GM23338 (cell line): ENCODE measurements around the gene DAPK1. TPM values are rescaled to one million over a fixed set of nuclear protein-coding genes. Genes with fewer than 3 reads are reported as not detected.
A peak's percentile ranks its signal among the peaks of the same experiment; 100 is the strongest.

ENCODE experiments used
- ATAC-seq: fragments of 200-7000 bp; cut with Tn5 transposase; 3 replicates; pipeline ENCODE4 v1.9.1; 2020
- DNase-seq: peaks from one replicate; pipeline ENCODE4 v3.0.0-alpha.2; 2015; ENCODE audit warnings: low spot score
- H2AFZ ChIP-seq: fragments of 200-600 bp; sonication (generic); 2 replicates; pipeline ENCODE4 v1.8.0; 2016; ENCODE audit warnings: antibody characterized with exemption, mild to moderate bottlenecking, moderate library complexity
- H3F3A ChIP-seq: fragments of 200-600 bp; sonication (generic); replicated peaks from 2 replicates; pipeline ENCODE4 v1.8.0; 2017; ENCODE audit warnings: antibody characterized with exemption, mixed run types, low read depth
- H3K27ac ChIP-seq: fragments of 200-600 bp; sonication (generic); 2 replicates; pipeline ENCODE4 v1.6.1; 2016; ENCODE audit warnings: low read depth
- H3K27me3 ChIP-seq: fragments of 200-600 bp; sonication (generic); 2 replicates; pipeline ENCODE4 v1.8.0; 2016; ENCODE audit warnings: mild to moderate bottlenecking, mixed run types, moderate library complexity; ENCODE audit not compliant: insufficient read depth
- H3K36me3 ChIP-seq: fragments of 200-600 bp; sonication (generic); 2 replicates; pipeline ENCODE4 v1.8.0; 2016; ENCODE audit warnings: mild to moderate bottlenecking; ENCODE audit not compliant: insufficient read depth
- H3K4me1 ChIP-seq: fragments of 200-600 bp; sonication (generic); 2 replicates; pipeline ENCODE4 v1.8.0; 2016; ENCODE audit warnings: mild to moderate bottlenecking, moderate library complexity; ENCODE audit not compliant: insufficient read depth
- H3K4me2 ChIP-seq: fragments of 200-600 bp; sonication (generic); 2 replicates; pipeline ENCODE4 v1.7.1; 2017; ENCODE audit warnings: mixed run types
- H3K4me3 ChIP-seq: fragments of 200-600 bp; sonication (generic); 2 replicates; pipeline ENCODE4 v1.6.1; 2016; ENCODE audit warnings: mixed run types
- H3K79me2 ChIP-seq: fragments of 200-600 bp; sonication (generic); replicated peaks from 2 replicates; pipeline ENCODE4 v1.8.0; 2017; ENCODE audit warnings: mild to moderate bottlenecking; ENCODE audit not compliant: insufficient read depth
- H3K9me2 ChIP-seq: fragments of 200-600 bp; sonication (generic); 2 replicates; pipeline ENCODE4 v1.8.0; 2017; ENCODE audit not compliant: insufficient read depth
- H4K20me1 ChIP-seq: fragments of 200-600 bp; sonication (generic); replicated peaks from 2 replicates; pipeline ENCODE4 v1.8.0; 2017; ENCODE audit warnings: mild to moderate bottlenecking; ENCODE audit not compliant: insufficient read depth
- H3K27ac Mint-ChIP-seq: 2 replicates; pipeline ENCODE4 v1.8.0; 2020; ENCODE audit warnings: inconsistent platforms, mild to moderate bottlenecking, moderate library complexity, mixed read lengths
- H3K27me3 Mint-ChIP-seq: 3 replicates; pipeline ENCODE4 v1.8.0; 2022; ENCODE audit warnings: low read depth, mild to moderate bottlenecking, moderate library complexity, mixed read lengths, inconsistent platforms; ENCODE audit not compliant: insufficient read depth, poor library complexity
- H3K36me3 Mint-ChIP-seq: 3 replicates; pipeline ENCODE4 v1.8.0; 2021; ENCODE audit warnings: low read depth, mild to moderate bottlenecking, inconsistent platforms, moderate library complexity, mixed read lengths
- H3K4me1 Mint-ChIP-seq: 3 replicates; pipeline ENCODE4 v1.8.0; 2020; ENCODE audit warnings: mild to moderate bottlenecking, inconsistent platforms, mixed read lengths
- H3K4me3 Mint-ChIP-seq: 3 replicates; pipeline ENCODE4 v1.8.0; 2021; ENCODE audit warnings: moderate library complexity, mild to moderate bottlenecking, inconsistent platforms, mixed read lengths
- H3K9me3 Mint-ChIP-seq: 3 replicates; pipeline ENCODE4 v1.8.0; 2020; ENCODE audit warnings: moderate library complexity, mild to moderate bottlenecking, inconsistent platforms, mixed read lengths
- CREB1 ChIP-seq: fragments of 250-450 bp; sonication (Bioruptor Pico); IDR thresholded peaks from 2 replicates; pipeline ENCODE4 v1.5.0; 2020; ENCODE audit warnings: low read depth, mild to moderate bottlenecking, moderate library complexity
- EZH2 ChIP-seq: fragments of 200-600 bp; sonication (generic); IDR thresholded peaks from one replicate; pipeline ENCODE4 v1.8.0; 2017; ENCODE audit warnings: antibody characterized with exemption, mild to moderate bottlenecking, low read depth; ENCODE audit not compliant: unreplicated experiment
- JUNB ChIP-seq: IDR thresholded peaks from one replicate; pipeline ENCODE4 v1.6.1; 2016; ENCODE audit warnings: antibody characterized with exemption; ENCODE audit not compliant: unreplicated experiment
- NANOG ChIP-seq: IDR thresholded peaks from 2 replicates; pipeline ENCODE4 v1.6.1; 2016; ENCODE audit warnings: antibody characterized with exemption, borderline replicate concordance
- ZNF114 ChIP-seq: fragments of 250-450 bp; sonication (Bioruptor Pico); IDR thresholded peaks from 2 replicates; pipeline ENCODE4 v1.5.0; 2020; ENCODE audit warnings: mild to moderate bottlenecking, moderate library complexity
- ZNF331 ChIP-seq: fragments of 250-450 bp; sonication (Bioruptor Pico); IDR thresholded peaks from 2 replicates; pipeline ENCODE4 v1.5.0; 2020; ENCODE audit warnings: low read depth, mild to moderate bottlenecking, moderate library complexity
- ZNF462 ChIP-seq: fragments of 250-450 bp; sonication (Bioruptor Pico); IDR thresholded peaks from 2 replicates; pipeline ENCODE4 v1.5.0; 2020; ENCODE audit warnings: mild to moderate bottlenecking, moderate library complexity
- polyA plus RNA-seq: library from polyadenylated mRNA; unstranded; fragments of >200 nt; fragmentation: Nextera tagmentation; extraction: Ambion mirVana; gene quantifications from 2 replicates; pipeline ENCODE4 v1.2.1, GENCODE V29; 2016
- total RNA-seq: library from RNA; depleted of rRNA; stranded (reverse); fragments of >200 nt; shearing (Covaris generic); gene quantifications from 2 replicates; pipeline ENCODE4 v1.2.3, GENCODE V29; 2014
- TF ChIP-seq, protein P1 (sequence below), 2 experiments: fragments of 200-600 bp in 1 of 2; sonication (generic) in 1 of 2; conservative IDR thresholded peaks; 2 replicates each; pipeline versions ENCODE4 v1.5.1 to v1.6.1; 2016 to 2017; ENCODE audit warnings: antibody characterized with exemption in 2 of 2, low read depth in 2 of 2, mild to moderate bottlenecking in 2 of 2, moderate library complexity in 1 of 2

Gene DAPK1
- total and polyA plus RNA-seq, 2 experiments from 2014 or later, result 37.0 to 134 TPM

- TF ChIP-seq ZNF462 (CRISPR knock-in tag) (no peak), CREB1 (CRISPR knock-in tag) (no peak), EZH2 (no peak), NANOG (no peak), JUNB (no peak), ZNF331 (CRISPR knock-in tag) (no peak), ZNF114 (CRISPR knock-in tag) (no peak)
- TF ChIP-seq, protein P1, sequence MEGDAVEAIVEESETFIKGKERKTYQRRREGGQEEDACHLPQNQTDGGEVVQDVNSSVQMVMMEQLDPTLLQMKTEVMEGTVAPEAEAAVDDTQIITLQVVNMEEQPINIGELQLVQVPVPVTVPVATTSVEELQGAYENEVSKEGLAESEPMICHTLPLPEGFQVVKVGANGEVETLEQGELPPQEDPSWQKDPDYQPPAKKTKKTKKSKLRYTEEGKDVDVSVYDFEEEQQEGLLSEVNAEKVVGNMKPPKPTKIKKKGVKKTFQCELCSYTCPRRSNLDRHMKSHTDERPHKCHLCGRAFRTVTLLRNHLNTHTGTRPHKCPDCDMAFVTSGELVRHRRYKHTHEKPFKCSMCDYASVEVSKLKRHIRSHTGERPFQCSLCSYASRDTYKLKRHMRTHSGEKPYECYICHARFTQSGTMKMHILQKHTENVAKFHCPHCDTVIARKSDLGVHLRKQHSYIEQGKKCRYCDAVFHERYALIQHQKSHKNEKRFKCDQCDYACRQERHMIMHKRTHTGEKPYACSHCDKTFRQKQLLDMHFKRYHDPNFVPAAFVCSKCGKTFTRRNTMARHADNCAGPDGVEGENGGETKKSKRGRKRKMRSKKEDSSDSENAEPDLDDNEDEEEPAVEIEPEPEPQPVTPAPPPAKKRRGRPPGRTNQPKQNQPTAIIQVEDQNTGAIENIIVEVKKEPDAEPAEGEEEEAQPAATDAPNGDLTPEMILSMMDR (conservative IDR thresholded peaks at IDR 0.05; ENCODE audit: low read depth in 2 of 2), result no peak
Measured at GRCh38 chr9:87611776-87612175, 114.1 kb downstream of the DAPK1 start (continued).

DNA sequence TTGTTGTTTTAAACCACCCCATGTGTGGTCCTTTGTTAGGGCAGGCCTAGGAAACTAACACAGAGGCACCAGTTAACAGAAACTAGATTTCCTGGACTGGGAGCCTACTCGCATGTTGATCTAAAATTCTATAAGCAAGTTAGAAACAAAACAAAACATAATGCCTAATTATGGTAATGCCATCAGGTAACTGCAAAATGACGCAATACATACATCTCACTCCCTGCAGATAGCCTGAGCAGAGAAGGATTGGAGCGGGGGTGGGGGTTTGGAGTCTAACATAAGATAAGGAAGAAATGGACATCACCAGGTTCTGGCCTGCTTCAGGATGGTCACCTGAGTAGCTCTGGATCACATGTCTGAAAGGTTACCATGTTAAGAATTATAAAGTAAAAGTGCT lies 114.9 kb downstream of the DAPK1 start:
- DNase-seq (no peak), ATAC-seq (no peak)
- Mint-ChIP-seq H3K36me3 (peaks cover 81% of the 10 kb centered on the region), H3K4me3 (no peak overlapping the region), H3K9me3 (no peaks in the 10 kb centered on the region), H3K27me3 (peaks cover 3% of the 10 kb centered on the region), H3K4me1 (peaks cover 59% of the 10 kb centered on the region), H3K27ac (peak overlapping the region; percentile 50; the same call in 1 of the 2 replicates)
- no peak overlapping the region for H2AFZ ChIP-seq
- H3K9me2 ChIP-seq, result peaks cover 13% of the 10 kb centered on the region; the same call in 1 of the 2 replicates
- peaks cover 19% of the 10 kb centered on the region for H3K36me3 ChIP-seq
- peaks cover 52% of the 10 kb centered on the region for H3K79me2 ChIP-seq
- H3K4me3 ChIP-seq, result no peak overlapping the region
- no peak overlapping the region for H3K4me2 ChIP-seq
- no peaks in the 10 kb centered on the region for H3K27me3 ChIP-seq
- H3K27ac ChIP-seq, result no peak overlapping the region
- peaks cover 12% of the 10 kb centered on the region for H4K20me1 ChIP-seq
- TF ChIP-seq ZNF114 (CRISPR knock-in tag) (no peak), ZNF462 (CRISPR knock-in tag) (no peak), ZNF331 (CRISPR knock-in tag) (no peak)
- H3F3A ChIP-seq, result 0 out of 2 replicates have a peak, but pooled peaks cover 3% of the 10 kb centered on the region
- peaks cover 31% of the 10 kb centered on the region for H3K4me1 ChIP-seq
